GM21447 (cell line): ENCODE measurements around the gene ADAMTS15.

ENCODE experiments used
- ATAC-seq: cut with Tn5 transposase; IDR thresholded peaks from one replicate; pipeline ENCODE4 v1.9.1; 2021; ENCODE audit not compliant: unreplicated experiment

ADAMTS15 gene

GRCh38 chr11:130418210-130418609 is 30.2 kb upstream of the ADAMTS15 start:
- no peak for ATAC-seq

- ATAC-seq = no peak
Observed at GRCh38 chr11:130418756-130419155, 29.7 kb upstream of the ADAMTS15 start.

GRCh38 chr11:130420478-130421198 is 27.8 kb upstream of the ADAMTS15 start:
- ATAC-seq = no peak

- ATAC-seq = no peak
Observed at GRCh38 chr11:130421199-130421585, 27.3 kb upstream of the ADAMTS15 start.

GRCh38 chr11:130421697-130422096 is 26.7 kb upstream of the ADAMTS15 start:
- no peak for ATAC-seq

- no peak for ATAC-seq
Observed at GRCh38 chr11:130422251-130422995, 26.0 kb upstream of the ADAMTS15 start.

GRCh38 chr11:130423541-130424142 is 24.8 kb upstream of the ADAMTS15 start:
- no peak for ATAC-seq

GRCh38 chr11:130424613-130425140 is 23.8 kb upstream of the ADAMTS15 start:
- ATAC-seq = no peak

- ATAC-seq = no peak
Observed at GRCh38 chr11:130425156-130425555, 23.3 kb upstream of the ADAMTS15 start.

- no peak for ATAC-seq
Observed at GRCh38 chr11:130426223-130426836, 22.1 kb upstream of the ADAMTS15 start.

GRCh38 chr11:130426837-130427341 is 21.6 kb upstream of the ADAMTS15 start:
- no peak for ATAC-seq

GRCh38 chr11:130427581-130428315 is 20.7 kb upstream of the ADAMTS15 start:
- ATAC-seq = no peak

GRCh38 chr11:130428316-130429119 is 19.9 kb upstream of the ADAMTS15 start, which contains the start of gene ADAMTS8:
ADAMTS8 (minus strand) TSS chr11:130428609; CDS start chr11:130428286, 323 bp downstream.
- no peak for ATAC-seq

- ATAC-seq = no peak
Observed at GRCh38 chr11:130429120-130429681, 19.2 kb upstream of the ADAMTS15 start.

- no peak for ATAC-seq
Observed at GRCh38 chr11:130429983-130430382, 18.5 kb upstream of the ADAMTS15 start.

GRCh38 chr11:130431331-130431773 is 17.1 kb upstream of the ADAMTS15 start:
- peak; percentile 47 for ATAC-seq

- no peak for ATAC-seq
Observed at GRCh38 chr11:130431801-130432200, 16.6 kb upstream of the ADAMTS15 start.

GRCh38 chr11:130433357-130433756 is 15.1 kb upstream of the ADAMTS15 start:
- no peak for ATAC-seq
